Stomach (tissue), 9 donors: Measurements from ENCODE around the gene HMGB2. TPM values are rescaled to one million over a fixed set of nuclear protein-coding genes. Genes with fewer than 3 reads are reported as not detected.

Experiments used
- DNase-seq, 2 donors: peaks; one replicate each; pipeline versions ENCODE4 v3.0.0 to v3.0.0-alpha.2; 2013 to 2019
- H3K27ac ChIP-seq, 5 donors: fragments of 200-600 bp in 4 of 5; sonication (generic) in 4 of 5; one replicate each; pipeline ENCODE4 v1.5.1; 2013 to 2019; ENCODE audit warnings: mild to moderate bottlenecking in 1 of 5, moderate library complexity in 1 of 5
- H3K27me3 ChIP-seq, 3 donors: fragments of 200-600 bp; sonication (generic); one replicate each; pipeline ENCODE4 v1.5.1; 2017 to 2019; ENCODE audit warnings: mixed run types in 1 of 3
- H3K36me3 ChIP-seq, 4 donors: fragments of 200-600 bp; sonication (generic); 1 replicate in 3 of 4; 2 replicates in 1 of 4; pipeline ENCODE4 v1.5.1; 2016 to 2019
- H3K4me1 ChIP-seq, 4 donors: fragments of 200-600 bp; sonication (generic); one replicate each; pipeline ENCODE4 v1.5.1; 2016 to 2019
- H3K4me3 ChIP-seq, 4 donors: fragments of 200-600 bp; sonication (generic) in 3 of 4; one replicate each; pipeline ENCODE4 v1.5.1; 2016 to 2019; ENCODE audit warnings: mild to moderate bottlenecking in 1 of 4
- H3K9me3 ChIP-seq, 4 donors: fragments of 200-600 bp; sonication (generic); one replicate each; pipeline ENCODE4 v1.5.1; 2016 to 2019
- EP300 ChIP-seq: sonication (generic); formaldehyde crosslinking; IDR thresholded peaks from one replicate; pipeline ENCODE4 v1.6.1; 2017; ENCODE audit warnings: antibody characterized with exemption
- POLR2A ChIP-seq, 4 donors: fragments of 450-650 bp; IDR thresholded peaks; one replicate each; pipeline ENCODE4 v1.6.1; 2016; ENCODE audit warnings: antibody characterized with exemption in 4 of 4, control low read depth in 2 of 4, mild to moderate bottlenecking in 1 of 4, moderate library complexity in 1 of 4
- POLR2AphosphoS5 ChIP-seq, 3 donors: sonication (generic); formaldehyde crosslinking; IDR thresholded peaks; one replicate each; pipeline ENCODE4 v1.6.1; 2016; ENCODE audit warnings: antibody characterized with exemption in 3 of 3
- WGBS, 5 donors: extraction: QIAGEN DNeasy Blood & Tissue Kit in 3 of 5; methylation state at CpG; one replicate each; pipeline versions ENCODE4 v1.1.5 to v1.1.7; 2013 to 2018; 5-methylcytosine and 5-hydroxymethylcytosine counted together
- intact Hi-C: fragments of 100-400 bp; cut with DNase I; formaldehyde crosslinking; loops from one replicate; pipeline ENCODE4 v1.15.1; 2023; ENCODE audit warnings: low total_unique reads
- polyA plus RNA-seq, 3 donors: library from polyadenylated mRNA; stranded (reverse); fragments of 200-250 nt; gene quantifications; one replicate each; pipeline ENCODE4 v1.2.3, GENCODE V29; 2013
- total RNA-seq, 5 donors: library from RNA; depleted of rRNA; stranded (reverse); fragments of >200 nt; gene quantifications; one replicate each; pipeline versions ENCODE4 v1.1.0 to v1.2.3, GENCODE V29; 2014 to 2016
- TF ChIP-seq, protein P1 (sequence below), 7 experiments: fragments of 450-650 bp in 4 of 7; fragments of 200-600 bp in 3 of 7; sonication (generic) in 3 of 7; IDR thresholded peaks; one replicate each; pipeline ENCODE4 v1.5.1; 2016 to 2019; ENCODE audit warnings: antibody characterized with exemption in 7 of 7, control low read depth in 2 of 7, mild to moderate bottlenecking in 1 of 7
- donor health status: healthy with polysubstance abuse.
- donor health status: Bipolar disorder and iron deficiency.
- donor health status: healthy.

Gene HMGB2
- total and polyA plus RNA-seq, 8 donors: 7.6 to 206 (median 55.2) TPM

DNA sequence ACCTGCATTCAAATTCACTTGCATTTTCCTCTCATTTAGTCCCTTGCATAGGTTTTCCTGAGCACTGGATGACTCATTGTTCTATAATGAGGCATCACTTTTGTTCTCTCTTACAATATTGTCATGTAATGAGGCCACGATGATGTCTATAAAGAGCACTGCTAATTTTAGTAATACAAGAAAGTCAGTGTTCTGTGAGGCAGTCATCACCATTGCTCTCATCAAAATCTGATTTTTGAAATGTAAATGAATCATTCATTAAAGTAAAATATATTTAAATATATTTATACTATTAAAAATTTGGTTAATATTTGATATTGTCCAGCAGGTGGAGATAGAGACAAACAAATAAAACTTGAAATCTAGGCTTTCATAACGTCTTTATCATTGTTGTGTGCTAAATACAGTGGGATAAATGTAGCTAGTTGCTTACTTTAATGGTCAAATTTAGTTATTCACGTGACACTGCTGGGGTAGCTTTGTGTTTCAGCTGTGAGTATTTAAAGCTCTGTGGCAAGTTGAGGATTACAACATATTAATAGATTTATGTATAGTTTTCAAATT lies 15.4 kb downstream of the HMGB2 start:
- Histone ChIP-seq H3K27me3 (no peaks in the 10 kb centered on the region), H3K4me1 (peaks cover 0 to 11% (median 2%) of the 10 kb centered on the region in 4 donors), H3K9me3 (no peaks in the 10 kb centered on the region), H3K36me3 (peaks cover 5 to 73% (median 64%) of the 10 kb centered on the region in 4 donors), H3K27ac (no peak overlapping the region), H3K4me3 (no peak overlapping the region)
- intact Hi-C loops: loop anchor here (5.0 kb wide), 1 partner anchor 99 kb away; no protein-coding TSS in a partner anchor
- DNase-seq: peak in 1 of 2 donors; percentile 53
- 14 to 35% (median 25%) methylated on average over 3 of the region's 3 CpGs for WGBS, 5 donors
- TF ChIP-seq, protein P1, sequence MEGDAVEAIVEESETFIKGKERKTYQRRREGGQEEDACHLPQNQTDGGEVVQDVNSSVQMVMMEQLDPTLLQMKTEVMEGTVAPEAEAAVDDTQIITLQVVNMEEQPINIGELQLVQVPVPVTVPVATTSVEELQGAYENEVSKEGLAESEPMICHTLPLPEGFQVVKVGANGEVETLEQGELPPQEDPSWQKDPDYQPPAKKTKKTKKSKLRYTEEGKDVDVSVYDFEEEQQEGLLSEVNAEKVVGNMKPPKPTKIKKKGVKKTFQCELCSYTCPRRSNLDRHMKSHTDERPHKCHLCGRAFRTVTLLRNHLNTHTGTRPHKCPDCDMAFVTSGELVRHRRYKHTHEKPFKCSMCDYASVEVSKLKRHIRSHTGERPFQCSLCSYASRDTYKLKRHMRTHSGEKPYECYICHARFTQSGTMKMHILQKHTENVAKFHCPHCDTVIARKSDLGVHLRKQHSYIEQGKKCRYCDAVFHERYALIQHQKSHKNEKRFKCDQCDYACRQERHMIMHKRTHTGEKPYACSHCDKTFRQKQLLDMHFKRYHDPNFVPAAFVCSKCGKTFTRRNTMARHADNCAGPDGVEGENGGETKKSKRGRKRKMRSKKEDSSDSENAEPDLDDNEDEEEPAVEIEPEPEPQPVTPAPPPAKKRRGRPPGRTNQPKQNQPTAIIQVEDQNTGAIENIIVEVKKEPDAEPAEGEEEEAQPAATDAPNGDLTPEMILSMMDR (IDR thresholded peaks at IDR 0.05): peak in 3 of 7 experiments; percentile 35 to 47 (median 45)
- TF ChIP-seq POLR2A (IDR thresholded peaks at IDR 0.05): no peak

DNA sequence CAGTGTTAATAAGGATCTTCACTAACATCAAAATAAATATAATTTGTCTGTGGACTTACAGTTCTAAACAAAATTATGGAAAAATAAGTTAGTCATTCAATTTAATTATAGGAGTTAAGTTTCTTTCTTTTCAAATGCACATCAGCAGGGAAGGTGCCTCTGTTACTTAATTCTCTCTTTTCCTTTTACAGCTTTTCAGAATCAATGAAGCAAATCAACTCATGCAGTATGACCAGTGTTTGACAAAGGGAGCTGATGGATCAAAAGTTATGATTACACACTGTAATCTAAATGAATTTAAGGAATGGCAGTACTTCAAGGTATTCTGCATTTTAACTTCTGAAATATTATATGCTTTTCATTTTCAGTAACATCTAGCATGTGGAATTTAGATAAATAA lies 15.9 kb downstream of the HMGB2 start:
- Histone ChIP-seq H3K27me3 (no peaks in the 10 kb centered on the region), H3K4me3 (no peak overlapping the region), H3K36me3 (peaks cover 5 to 71% (median 66%) of the 10 kb centered on the region in 4 donors), H3K9me3 (no peaks in the 10 kb centered on the region), H3K4me1 (peaks cover 0 to 11% (median 2%) of the 10 kb centered on the region in 4 donors), H3K27ac (no peak overlapping the region)
- no peak for DNase-seq
- intact Hi-C loops: loop anchor here (5.0 kb wide), 1 partner anchor 99 kb away; no protein-coding TSS in a partner anchor
- TF ChIP-seq POLR2A (IDR thresholded peaks at IDR 0.05) (no peak), POLR2AphosphoS5 (IDR thresholded peaks at IDR 0.05) (no peak), EP300 (no peak)

DNA sequence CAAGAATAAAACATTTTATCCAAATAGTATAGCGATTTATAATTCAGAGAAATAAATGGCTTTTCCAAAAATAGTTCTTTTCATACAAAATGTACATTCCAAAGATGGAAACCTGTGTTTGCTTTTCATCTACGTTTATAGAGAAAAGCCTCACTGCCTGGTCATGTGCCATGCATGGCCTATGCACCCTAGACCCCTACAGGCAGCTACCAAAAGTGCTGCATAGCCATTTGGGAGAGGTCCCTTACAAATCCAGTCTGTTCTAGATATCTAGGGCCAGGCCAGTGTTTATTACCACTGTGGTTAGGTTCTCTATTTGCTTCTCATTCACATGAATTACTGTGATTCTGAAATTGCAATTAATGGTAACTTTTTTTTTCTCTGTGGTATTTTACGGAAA lies 17.2 kb downstream of the HMGB2 start:
- Histone ChIP-seq H3K36me3 (peaks cover 5 to 69% (median 65%) of the 10 kb centered on the region in 4 donors), H3K4me3 (no peak overlapping the region), H3K27me3 (no peaks in the 10 kb centered on the region), H3K27ac (no peak overlapping the region), H3K9me3 (no peaks in the 10 kb centered on the region), H3K4me1 (peaks cover 0 to 11% (median 2%) of the 10 kb centered on the region in 4 donors)
- TF ChIP-seq, protein P1 (IDR thresholded peaks at IDR 0.05): no peak
- TF ChIP-seq EP300: no peak
- WGBS, 5 donors: 67 to 78% (median 72%) methylated on average over 3 of the region's 3 CpGs
- no peak for DNase-seq
- intact Hi-C loops: loop anchor here (5.0 kb wide), 1 partner anchor 100 kb away; no protein-coding TSS in a partner anchor

DNA sequence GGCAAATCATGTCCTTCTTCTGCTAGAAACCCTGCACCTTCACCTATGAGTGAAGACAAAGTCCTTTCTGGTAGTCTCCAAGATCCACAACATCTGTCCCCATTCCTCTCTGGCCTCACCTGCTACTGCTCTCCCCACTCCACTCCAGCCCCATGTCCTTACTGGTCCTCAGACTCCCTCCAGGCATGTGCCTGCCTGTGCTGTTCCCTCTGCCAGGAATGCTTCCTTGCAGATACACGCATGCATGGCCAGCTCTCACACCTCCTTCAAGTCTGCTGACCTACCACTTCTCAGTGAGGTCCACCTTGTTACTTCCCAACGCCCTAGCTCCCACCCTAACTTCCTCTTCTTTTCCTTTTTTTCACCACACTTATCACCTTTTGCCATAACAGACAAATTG lies 18.1 kb downstream of the HMGB2 start:
- Histone ChIP-seq H3K27me3 (no peaks in the 10 kb centered on the region), H3K36me3 (peaks cover 0 to 68% (median 64%) of the 10 kb centered on the region in 4 donors), H3K9me3 (no peaks in the 10 kb centered on the region), H3K4me3 (no peak overlapping the region), H3K4me1 (peaks cover 0 to 11% (median 2%) of the 10 kb centered on the region in 4 donors), H3K27ac (no peak overlapping the region)
- 68 to 81% (median 73%) methylated on average over 2 of the region's 2 CpGs for WGBS, 5 donors
- no peak for TF ChIP-seq POLR2A (IDR thresholded peaks at IDR 0.05)
- no peak for TF ChIP-seq EP300
- TF ChIP-seq, protein P1 (IDR thresholded peaks at IDR 0.05): no peak
- TF ChIP-seq POLR2AphosphoS5 (IDR thresholded peaks at IDR 0.05): no peak
- intact Hi-C loops: loop anchor here (5.0 kb wide), 1 partner anchor 101 kb away; no protein-coding TSS in a partner anchor
- DNase-seq: no peak

DNA sequence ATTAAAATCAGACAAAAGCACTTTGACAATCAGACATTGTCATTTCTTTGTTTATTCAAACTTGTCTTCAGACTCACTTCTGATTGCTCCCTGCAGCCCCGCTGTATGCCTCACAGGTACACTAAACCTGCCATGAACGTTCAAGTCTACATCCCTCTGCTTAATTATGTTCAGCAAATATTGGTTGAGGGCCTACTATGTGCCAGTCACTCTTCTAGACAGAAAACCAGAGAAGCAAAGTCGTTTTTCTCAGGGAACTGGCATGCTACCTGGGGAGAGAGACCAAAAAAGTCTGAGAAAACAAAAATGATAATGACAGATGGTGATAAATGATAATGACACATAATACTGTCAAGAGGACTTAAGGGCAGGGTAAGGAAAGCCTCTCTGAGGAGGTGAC lies 19.4 kb downstream of the HMGB2 start:
- peaks cover 0 to 11% (median 2%) of the 10 kb centered on the region in 4 donors for H3K4me1 ChIP-seq
- H3K4me3 ChIP-seq: no peak overlapping the region
- 68 to 84% (median 79%) methylated on average over 3 of the region's 3 CpGs for WGBS, 5 donors
- no peaks in the 10 kb centered on the region for H3K27me3 ChIP-seq
- peaks cover 2 to 69% (median 63%) of the 10 kb centered on the region in 4 donors for H3K36me3 ChIP-seq
- H3K27ac ChIP-seq: no peak overlapping the region
- TF ChIP-seq POLR2AphosphoS5 (IDR thresholded peaks at IDR 0.05): no peak
- TF ChIP-seq, protein P1 (IDR thresholded peaks at IDR 0.05): no peak
- no peak for TF ChIP-seq POLR2A (IDR thresholded peaks at IDR 0.05)
- TF ChIP-seq EP300: no peak
- intact Hi-C loops: loop anchor here (5.0 kb wide), 1 partner anchor 103 kb away; no protein-coding TSS in a partner anchor
- no peak for DNase-seq
- no peaks in the 10 kb centered on the region for H3K9me3 ChIP-seq
